HG02870 (cell line): ENCODE measurements around the gene IFIT3.

Source experiments
- ATAC-seq: cut with Tn5 transposase; IDR thresholded peaks from one replicate; pipeline ENCODE4 v1.9.1; 2021; ENCODE audit warnings: mild to moderate bottlenecking, moderate library complexity; ENCODE audit not compliant: unreplicated experiment

IFIT3 gene

GRCh38 chr10:89355394-89355931 is 27.7 kb downstream of the IFIT3 start:
- no peak for ATAC-seq

GRCh38 chr10:89357096-89357495 is 29.3 kb downstream of the IFIT3 start:
- no peak for ATAC-seq

DNA sequence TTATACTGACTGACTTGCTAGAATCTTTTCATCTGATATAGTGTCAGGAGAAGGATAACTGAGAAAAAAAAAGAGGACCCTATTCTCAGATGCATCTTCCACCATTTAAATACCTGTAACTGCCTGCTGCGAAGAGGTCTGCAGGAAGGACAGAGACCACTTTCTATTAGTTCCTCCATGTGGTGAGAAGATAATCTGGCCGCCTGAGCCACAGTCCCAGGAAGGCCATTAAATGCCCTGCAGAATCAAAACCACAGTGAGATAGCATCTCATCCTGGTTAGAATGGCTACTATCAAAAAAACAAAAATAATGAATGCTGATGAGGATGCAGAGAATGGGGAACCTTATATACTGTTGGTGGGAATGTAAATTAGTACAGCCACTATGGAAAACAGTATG is 30.2 kb downstream of the IFIT3 start:
- no peak for ATAC-seq

- ATAC-seq = no peak
Observed at GRCh38 chr10:89360157-89360556, 32.4 kb downstream of the IFIT3 start.

DNA sequence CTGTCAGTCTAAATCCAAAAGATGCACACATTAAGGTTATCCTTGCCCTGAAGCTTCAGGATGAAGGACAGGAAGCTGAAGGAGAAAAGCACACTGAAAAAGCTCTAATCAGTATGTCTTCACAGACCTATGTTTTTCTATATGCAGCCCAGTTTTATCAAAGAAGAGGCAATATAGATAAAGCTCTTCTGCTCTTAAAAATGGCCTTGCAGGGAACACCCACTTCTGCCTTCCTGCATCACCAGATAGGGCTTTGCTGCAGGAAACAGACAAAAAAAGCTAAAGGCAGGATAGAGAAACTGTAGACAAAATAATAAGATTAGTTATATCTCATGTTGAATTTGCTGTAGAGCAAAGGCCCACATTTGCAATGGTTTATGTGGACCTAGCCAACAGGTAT is 35.1 kb downstream of the IFIT3 start:
- no peak for ATAC-seq

DNA sequence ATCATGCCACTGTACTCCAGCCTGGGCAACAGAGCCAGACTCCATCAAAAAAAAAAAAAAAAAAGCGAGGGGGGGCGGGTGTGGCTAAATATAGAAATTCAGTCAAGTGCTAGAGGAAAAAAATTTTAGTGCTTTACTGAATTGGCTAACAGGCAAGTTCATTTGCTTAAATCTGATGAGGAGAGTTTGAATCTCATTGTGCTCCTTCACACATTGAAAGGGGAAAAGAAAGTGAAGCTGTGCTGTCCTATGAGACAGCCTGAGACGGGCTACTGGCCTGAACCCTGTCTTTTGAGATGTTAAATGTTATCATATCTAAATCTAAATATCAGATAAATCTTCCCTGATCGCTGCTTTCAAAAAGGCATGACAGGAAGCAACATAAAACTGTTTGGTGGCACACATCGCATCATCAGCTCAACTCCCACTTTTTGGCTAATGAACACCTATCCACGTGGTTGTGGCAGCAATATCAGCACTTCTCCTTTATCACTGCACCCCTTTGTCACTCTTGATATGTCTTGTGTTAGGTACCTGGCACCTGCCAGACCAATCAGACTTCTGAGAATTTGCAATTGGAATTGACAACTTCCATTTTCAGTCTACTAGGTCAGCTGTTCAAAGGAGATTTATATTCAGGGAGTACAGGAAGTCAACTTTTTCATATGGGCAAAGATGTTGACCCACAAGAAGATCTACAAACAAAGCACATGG is 36.1 kb downstream of the IFIT3 start:
- no peak for ATAC-seq

DNA sequence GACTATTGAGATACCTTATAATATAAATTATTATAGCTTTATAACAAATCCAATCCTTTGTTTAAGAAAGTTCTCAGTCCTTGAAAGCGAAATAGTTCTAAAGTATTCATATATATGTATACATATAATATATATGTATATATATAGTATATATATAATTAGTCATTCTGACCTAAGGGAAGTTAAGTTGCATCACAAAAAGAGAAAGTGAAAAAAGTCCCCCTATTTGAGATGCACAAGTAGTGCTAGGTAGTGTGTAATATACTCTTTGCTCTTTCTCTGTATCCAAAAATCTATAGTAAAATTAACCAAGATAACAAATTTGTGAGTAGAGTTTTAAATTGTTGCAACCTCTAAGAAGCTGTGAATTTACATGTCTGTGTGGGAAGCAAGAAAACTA is 36.7 kb downstream of the IFIT3 start:
- no peak for ATAC-seq

DNA sequence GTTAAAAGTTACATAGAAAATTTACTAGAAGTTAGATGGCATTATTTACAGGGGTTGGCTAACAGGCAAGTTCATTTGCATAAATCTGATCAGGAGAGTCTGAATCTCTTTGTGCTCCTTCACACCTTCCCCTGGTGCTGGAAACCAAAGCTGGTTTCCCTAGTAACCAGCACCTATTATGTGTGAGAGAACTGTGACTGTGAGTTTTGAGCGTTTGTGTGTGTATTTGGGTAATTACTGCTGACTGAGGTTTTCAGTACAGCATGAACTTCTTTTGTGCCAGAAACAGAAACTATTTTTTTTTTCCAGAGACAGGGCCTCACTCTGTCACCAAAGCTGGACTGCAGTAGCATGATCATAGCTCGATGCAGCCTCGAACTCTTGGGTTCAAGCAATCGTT is 39.7 kb downstream of the IFIT3 start:
- peak; percentile 66 for ATAC-seq

DNA sequence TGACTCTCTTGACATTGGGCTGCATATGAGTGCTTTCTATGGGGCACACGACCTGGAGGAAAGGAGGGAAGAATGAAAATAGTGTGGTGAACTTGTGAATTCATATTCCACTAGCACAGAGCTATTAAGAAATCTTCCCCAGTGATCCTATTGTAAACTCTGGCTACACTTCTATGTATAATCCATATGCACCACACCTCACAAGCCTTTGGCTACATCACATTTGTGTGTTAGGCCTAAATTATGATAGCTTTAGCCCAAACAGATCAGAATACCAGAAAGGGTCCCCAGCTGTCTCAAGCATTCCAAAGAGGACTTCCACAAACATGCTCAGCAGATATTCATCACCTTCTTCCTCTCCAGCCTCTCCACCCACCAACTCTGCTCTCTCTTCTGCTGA is 40.3 kb downstream of the IFIT3 start:
- ATAC-seq = no peak

- ATAC-seq = no peak
Observed at GRCh38 chr10:89369156-89370105, 41.6 kb downstream of the IFIT3 start.

- no peak for ATAC-seq
Observed at GRCh38 chr10:89371079-89371478, 43.3 kb downstream of the IFIT3 start.

- no peak for ATAC-seq
Observed at GRCh38 chr10:89371987-89372386, 44.2 kb downstream of the IFIT3 start.

DNA sequence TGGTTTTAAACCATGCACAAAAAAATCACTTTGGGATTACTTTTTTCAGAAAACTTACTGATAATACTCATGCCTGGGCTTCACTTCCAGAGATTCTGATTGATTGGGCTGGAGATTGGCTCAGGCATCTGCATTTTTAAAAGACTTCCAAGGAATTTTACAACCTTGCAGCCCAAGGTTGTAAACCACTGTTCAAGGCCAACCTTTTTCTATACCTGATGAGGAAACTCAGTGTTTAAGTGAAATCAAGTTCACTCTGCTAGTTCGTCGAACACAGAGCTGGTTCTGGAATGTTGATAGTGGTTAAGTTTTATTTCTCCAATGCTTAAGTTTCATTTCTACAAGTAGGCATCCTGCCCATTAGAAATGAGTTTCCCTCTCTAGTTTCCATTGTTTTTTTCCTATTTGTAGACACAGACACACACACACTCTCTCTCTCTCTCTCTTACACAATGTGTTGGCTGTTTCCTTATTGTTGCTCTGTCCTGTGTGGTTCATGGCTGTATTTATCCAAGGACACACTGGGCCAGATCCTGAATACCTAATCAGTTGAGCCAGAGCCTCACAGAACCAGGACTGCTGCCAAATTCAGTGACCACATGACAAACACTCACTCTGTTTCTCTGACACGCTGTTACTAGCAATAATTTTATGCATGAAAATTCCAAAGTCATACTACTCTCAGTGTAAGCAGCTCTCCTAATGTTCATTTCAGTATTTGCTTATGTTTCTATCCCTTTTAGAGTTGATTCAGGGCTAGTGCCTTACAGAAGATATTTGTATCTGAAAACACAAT is 46.3 kb downstream of the IFIT3 start:
- ATAC-seq = no peak

- ATAC-seq = no peak
Observed at GRCh38 chr10:89374713-89375141, 46.9 kb downstream of the IFIT3 start.

DNA sequence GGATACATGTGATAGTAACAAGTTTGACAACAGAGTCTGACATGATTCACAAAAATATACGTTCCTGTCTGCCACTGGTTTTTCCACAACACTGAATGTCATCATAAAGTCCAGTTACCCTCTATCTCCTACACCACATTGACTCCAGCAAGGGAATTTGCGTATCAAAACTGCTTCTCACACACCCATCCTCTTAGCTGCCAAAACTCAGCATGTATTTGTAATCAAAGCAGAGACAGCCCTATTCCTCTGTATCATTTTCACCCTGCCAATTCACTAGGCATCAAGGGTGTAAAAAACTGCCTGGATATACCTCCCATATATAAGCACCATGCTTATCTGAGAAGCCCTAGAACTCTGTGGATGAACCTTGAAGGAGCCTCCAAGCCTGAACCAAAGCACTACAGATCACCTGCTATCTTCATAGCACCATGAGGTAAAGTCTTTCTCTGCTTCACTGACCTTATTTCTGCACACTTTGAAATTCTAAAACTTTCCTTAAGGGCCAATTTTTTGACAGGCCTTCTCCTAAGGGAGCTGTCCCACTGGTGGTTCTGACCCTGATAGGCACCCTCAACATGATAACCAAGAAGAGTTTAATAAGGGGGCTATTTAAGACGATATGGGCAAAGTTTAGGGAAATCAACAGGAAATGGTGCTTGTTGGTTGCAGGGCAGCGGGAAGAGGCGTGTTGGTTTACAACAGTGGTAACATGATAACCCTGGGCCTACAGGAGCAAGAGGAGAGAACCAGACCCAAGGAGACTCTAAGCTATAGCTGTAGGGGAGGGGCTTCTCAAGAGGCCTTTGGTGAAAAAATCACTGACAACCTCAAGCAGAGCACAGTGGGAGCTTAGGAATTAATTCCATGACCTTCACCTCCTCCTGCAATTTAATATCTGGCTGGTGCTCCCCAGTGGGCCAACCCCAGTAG is 50.2 kb downstream of the IFIT3 start, which contains the start of gene IFIT1B:
IFIT1B (plus strand) TSS at position 352 of the 933 bp plus-strand sequence; CDS start at position 432, 80 bp downstream.
- ATAC-seq = no peak

GRCh38 chr10:89379103-89379502 is 51.3 kb downstream of the IFIT3 start:
- no peak for ATAC-seq

GRCh38 chr10:89382757-89383156 is 55.0 kb downstream of the IFIT3 start:
- ATAC-seq = no peak

GRCh38 chr10:89384474-89385340 is 56.9 kb downstream of the IFIT3 start:
- no peak for ATAC-seq

GRCh38 chr10:89388806-89389205 is 61.0 kb downstream of the IFIT3 start:
- no peak for ATAC-seq
